Esophagus squamous epithelium (tissue), 5 donors: Measurements from ENCODE around the gene MRPL53. TPM values are rescaled to one million over a fixed set of nuclear protein-coding genes. Genes with fewer than 3 reads are reported as not detected.

Experiments
- DNase-seq: peaks from one replicate; lab custom pipeline; 2025; lab: John Stamatoyannopoulos, UW
- H3K27ac ChIP-seq, 4 donors: fragments of 200-600 bp; sonication (generic); one replicate each; pipeline ENCODE4 v1.5.1; 2016 to 2019; ENCODE audit warnings: mild to moderate bottlenecking in 1 of 4
- H3K27me3 ChIP-seq, 4 donors: fragments of 200-600 bp; sonication (generic); 1 replicate in 3 of 4; 2 replicates in 1 of 4; pipeline versions ENCODE4 v1.5.1 to v1.6.0; 2017 to 2021; ENCODE audit warnings: antibody characterized with exemption in 1 of 4
- H3K36me3 ChIP-seq, 3 donors: fragments of 200-600 bp; sonication (generic); one replicate each; pipeline ENCODE4 v1.5.1; 2016 to 2019
- H3K4me1 ChIP-seq, 3 donors: fragments of 200-600 bp; sonication (generic); one replicate each; pipeline ENCODE4 v1.5.1; 2017 to 2019
- H3K4me3 ChIP-seq, 4 donors: fragments of 200-600 bp; sonication (generic); 1 replicate in 3 of 4; 2 replicates in 1 of 4; pipeline ENCODE4 v1.5.1; 2016 to 2019; ENCODE audit warnings: mild to moderate bottlenecking in 2 of 4, moderate library complexity in 1 of 4
- H3K9me3 ChIP-seq, 3 donors: fragments of 200-600 bp; sonication (generic); one replicate each; pipeline ENCODE4 v1.5.1; 2016 to 2019
- CTCF ChIP-seq, 6 experiments: fragments of 450-650 bp in 4 of 6; fragments of 200-600 bp in 2 of 6; sonication (generic) in 2 of 6; IDR thresholded peaks; one replicate each; pipeline ENCODE4 v1.5.1; 2016 to 2019; ENCODE audit warnings: antibody characterized with exemption in 6 of 6, mild to moderate bottlenecking in 4 of 6, moderate library complexity in 4 of 6
- POLR2A ChIP-seq, 4 donors: fragments of 450-650 bp; IDR thresholded peaks; one replicate each; pipeline ENCODE4 v1.6.1; 2017; ENCODE audit warnings: antibody characterized with exemption in 4 of 4, mild to moderate bottlenecking in 4 of 4, moderate library complexity in 3 of 4
- WGBS, 2 donors: methylation state at CpG; one replicate each; pipeline ENCODE4 v1.1.5; 2018; 5-methylcytosine and 5-hydroxymethylcytosine counted together
- intact Hi-C: fragments of 100-400 bp; cut with DNase I; formaldehyde crosslinking; loops from one replicate; pipeline ENCODE4 v1.15.0; 2022
- total RNA-seq, 4 donors: library from RNA; depleted of rRNA; stranded (reverse); fragments of >200 nt; gene quantifications; one replicate each; pipeline ENCODE4 v1.1.0, GENCODE V29; 2016
- donor health status: DM: yes; HTN: yes; CAD: no.

MRPL53 gene
- total RNA-seq, 4 donors from 2014 or later: 10.7 to 25.2 (median 22.1) TPM

DNA sequence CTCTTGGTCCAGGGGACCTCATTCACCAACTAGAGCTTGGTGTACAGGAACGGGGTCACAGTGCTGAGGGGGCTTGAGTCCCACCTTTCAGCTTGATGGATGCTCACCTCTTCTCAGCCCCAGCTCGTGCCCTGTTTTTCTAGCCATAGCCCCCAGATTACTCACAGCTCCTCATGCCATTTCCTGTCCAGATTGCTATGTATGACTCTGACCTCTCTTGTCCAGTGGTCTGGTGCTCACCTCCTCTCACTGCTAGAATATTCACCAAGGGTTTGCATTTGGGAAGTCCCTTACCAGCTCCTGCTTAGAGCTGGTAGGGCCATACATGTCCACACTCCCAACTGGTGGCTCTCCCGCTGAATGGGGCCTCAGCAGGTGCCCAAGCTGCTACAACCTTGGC lies 21.1 kb upstream of the MRPL53 start:
- DNase-seq: no peak
- Histone ChIP-seq H3K27me3 (peaks cover 0 to 21% (median 7%) of the 10 kb centered on the region in 4 donors), H3K4me1 (peaks cover 10 to 14% (median 13%) of the 10 kb centered on the region in 3 donors), H3K9me3 (no peaks in the 10 kb centered on the region), H3K27ac (no peak overlapping the region), H3K36me3 (peaks cover 20 to 59% (median 21%) of the 10 kb centered on the region in 3 donors), H3K4me3 (no peak overlapping the region)
- WGBS, 2 donors: 85% methylated on average over 3 of the region's 3 CpGs
- TF ChIP-seq CTCF (IDR thresholded peaks at IDR 0.05) (no peak), POLR2A (IDR thresholded peaks at IDR 0.05) (no peak)
- intact Hi-C loops: no loop called here

DNA sequence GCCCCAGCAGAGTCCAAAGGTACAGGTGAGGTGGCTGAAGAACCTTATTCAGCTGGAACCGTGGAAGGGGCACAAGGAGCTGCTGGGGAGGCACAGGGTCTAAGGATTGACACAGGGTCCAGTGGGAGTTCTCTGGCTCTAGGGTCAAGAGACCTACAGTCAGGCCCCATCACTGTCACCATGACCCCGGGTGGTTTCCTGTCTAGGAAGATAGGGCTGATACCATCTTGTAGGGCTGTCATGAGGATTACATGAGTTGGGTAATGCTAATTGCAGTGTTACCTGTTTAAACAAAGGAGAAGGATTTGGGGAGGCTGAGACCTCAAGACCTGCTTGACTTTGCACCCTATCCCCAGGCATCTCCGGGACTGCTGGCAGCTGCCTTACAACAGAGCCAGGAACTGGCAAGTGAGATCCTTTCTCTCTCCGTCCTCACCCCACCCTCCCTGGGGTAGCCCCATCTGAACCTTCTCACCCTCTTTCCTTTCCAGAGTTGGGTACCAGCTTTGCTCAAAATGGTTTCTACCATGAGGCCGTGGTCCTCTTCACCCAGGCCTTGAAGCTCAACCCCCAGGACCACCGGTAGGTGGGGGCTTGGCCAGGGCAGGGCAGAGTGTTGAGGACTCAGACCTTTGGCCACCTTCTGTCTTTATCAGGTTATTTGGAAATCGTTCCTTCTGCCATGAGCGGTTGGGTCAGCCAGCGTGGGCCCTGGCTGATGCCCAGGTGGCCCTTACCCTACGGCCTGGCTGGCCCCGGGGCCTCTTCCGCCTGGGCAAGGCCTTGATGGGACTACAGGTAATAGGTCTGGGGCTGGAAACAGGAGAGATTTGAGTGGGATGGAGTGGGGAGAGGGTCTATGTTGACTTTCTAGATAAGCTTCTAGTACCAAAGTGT lies 19.4 kb upstream of the MRPL53 start:
- intact Hi-C loops: no loop called here
- no peak overlapping the region for H3K4me3 ChIP-seq
- no peak overlapping the region for H3K27ac ChIP-seq
- H3K4me1 ChIP-seq: no peaks in the 10 kb centered on the region
- TF ChIP-seq POLR2A (IDR thresholded peaks at IDR 0.05): no peak
- no peak for TF ChIP-seq CTCF (IDR thresholded peaks at IDR 0.05)
- H3K36me3 ChIP-seq: peaks cover 20 to 75% (median 21%) of the 10 kb centered on the region in 3 donors
- peaks cover 0 to 5% (median 0%) of the 10 kb centered on the region in 4 donors for H3K27me3 ChIP-seq
- WGBS, 2 donors: 88 to 92% methylated on average over 5 to 8 of the region's 12 CpGs
- no peaks in the 10 kb centered on the region for H3K9me3 ChIP-seq
- DNase-seq: no peak

DNA sequence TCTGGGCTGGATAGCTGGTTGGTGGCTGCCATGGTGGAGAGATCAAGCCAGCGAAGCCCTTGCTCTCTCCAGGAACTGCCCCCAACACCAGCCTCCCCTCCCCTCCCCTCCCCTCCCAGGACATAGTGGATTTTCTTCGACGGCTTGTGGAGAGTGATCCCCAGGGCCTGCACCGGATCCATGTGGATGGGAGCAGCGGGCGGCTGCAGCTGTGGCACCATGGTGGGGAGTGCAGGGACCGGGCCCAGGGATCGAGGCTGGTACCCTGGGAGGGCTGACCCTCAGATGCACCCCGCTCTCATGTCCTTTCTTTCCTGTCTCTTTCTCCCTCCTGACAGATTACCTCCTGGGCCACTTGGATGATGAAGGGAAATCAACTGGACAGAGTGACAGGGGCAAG lies 17.4 kb upstream of the MRPL53 start:
- no peaks in the 10 kb centered on the region for H3K4me1 ChIP-seq
- intact Hi-C loops: loop anchor here (10.0 kb wide), 1 partner anchor 95 kb away; no protein-coding TSS in a partner anchor
- H3K27me3 ChIP-seq: no peaks in the 10 kb centered on the region
- no peak for DNase-seq
- no peaks in the 10 kb centered on the region for H3K9me3 ChIP-seq
- no peak overlapping the region for H3K4me3 ChIP-seq
- TF ChIP-seq POLR2A (IDR thresholded peaks at IDR 0.05) (no peak), CTCF (IDR thresholded peaks at IDR 0.05) (no peak)
- H3K36me3 ChIP-seq: peaks cover 20 to 94% (median 21%) of the 10 kb centered on the region in 3 donors
- no peak overlapping the region for H3K27ac ChIP-seq
- 93% methylated on average over 4 to 6 of the region's 9 CpGs for WGBS, 2 donors

DNA sequence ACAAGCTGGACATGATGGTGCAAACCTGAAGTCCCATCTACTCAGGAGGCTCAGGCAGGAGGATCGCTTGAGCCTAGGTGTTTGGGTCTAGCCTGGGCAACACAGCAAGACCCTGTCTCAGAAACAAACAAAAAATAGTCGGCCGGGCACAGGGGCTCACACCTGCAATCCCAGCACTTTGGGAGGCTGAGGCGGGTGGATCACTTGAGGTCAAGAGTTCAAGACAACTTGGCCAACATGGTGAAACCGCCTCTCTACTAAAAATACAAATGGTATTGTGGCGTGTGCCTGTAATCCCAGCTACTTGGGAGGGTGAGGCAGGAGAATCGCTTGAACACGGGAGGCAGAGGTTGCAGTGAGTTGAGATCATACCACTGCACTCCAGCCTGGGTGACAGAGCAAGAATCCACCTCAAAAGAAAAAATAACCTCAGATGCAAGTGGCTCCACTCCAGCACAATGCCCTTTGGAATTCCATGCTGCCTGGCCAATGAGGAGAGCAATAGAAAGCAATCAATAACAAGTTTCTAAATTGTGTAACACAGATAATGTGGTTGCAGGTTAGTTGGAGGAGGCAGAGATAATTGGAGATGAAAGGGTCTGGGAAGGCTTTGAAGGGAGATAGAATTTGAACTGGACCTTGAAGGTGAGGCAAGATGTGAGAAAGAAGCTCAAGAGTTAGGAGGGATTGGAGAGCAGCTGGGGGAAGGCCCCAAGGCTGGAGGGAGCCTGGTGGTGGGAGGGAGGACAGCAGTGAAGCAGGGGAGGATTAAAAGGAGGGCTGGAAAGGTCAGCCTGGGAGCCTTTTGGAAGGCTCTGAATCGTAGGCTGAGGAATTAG lies 16.4 kb upstream of the MRPL53 start:
- DNase-seq: no peak

More for the DNA sequence above, 16.4 kb upstream of the MRPL53 start:
- peaks cover 20 to 87% (median 21%) of the 10 kb centered on the region in 3 donors for H3K36me3 ChIP-seq
- TF ChIP-seq CTCF (IDR thresholded peaks at IDR 0.05): no peak
- no peak for TF ChIP-seq POLR2A (IDR thresholded peaks at IDR 0.05)
- WGBS, 2 donors: 81 to 86% methylated on average over 9 of the region's 9 CpGs
- H3K9me3 ChIP-seq: no peaks in the 10 kb centered on the region
- H3K27ac ChIP-seq: no peak overlapping the region
- H3K4me1 ChIP-seq: peaks cover under 1 to 8% (median 2%) of the 10 kb centered on the region in 3 donors
- H3K27me3 ChIP-seq: no peaks in the 10 kb centered on the region
- intact Hi-C loops: loop anchor here (10.0 kb wide), 1 partner anchor 96 kb away; no protein-coding TSS in a partner anchor
- H3K4me3 ChIP-seq: no peak overlapping the region
